Esophagus squamous epithelium (tissue), 4 donors: ENCODE measurements around the gene GEMIN7.

Source experiments
- CTCF ChIP-seq, 6 experiments: fragments of 450-650 bp in 4 of 6; fragments of 200-600 bp in 2 of 6; sonication (generic) in 2 of 6; IDR thresholded peaks; one replicate each; pipeline ENCODE4 v1.5.1; 2016 to 2019; ENCODE audit warnings: antibody characterized with exemption in 6 of 6, mild to moderate bottlenecking in 4 of 6, moderate library complexity in 4 of 6
- POLR2A ChIP-seq, 4 donors: fragments of 450-650 bp; IDR thresholded peaks; one replicate each; pipeline ENCODE4 v1.6.1; 2017; ENCODE audit warnings: antibody characterized with exemption in 4 of 4, mild to moderate bottlenecking in 4 of 4, moderate library complexity in 3 of 4

GRCh38 chr19:45096700-45097099 lies 17.6 kb downstream of the GEMIN7 start:
- TF ChIP-seq CTCF (IDR thresholded peaks at IDR 0.05), result no peak
- TF ChIP-seq POLR2A (IDR thresholded peaks at IDR 0.05), result no peak
